Measurements from ENCODE around the gene SHC4.
"Not testable (repeated sequence)": the region's sequence is repeated elsewhere in the genome, so short reads cannot be mapped to it uniquely, and the experiment has no call there.

Gene SHC4

DNA sequence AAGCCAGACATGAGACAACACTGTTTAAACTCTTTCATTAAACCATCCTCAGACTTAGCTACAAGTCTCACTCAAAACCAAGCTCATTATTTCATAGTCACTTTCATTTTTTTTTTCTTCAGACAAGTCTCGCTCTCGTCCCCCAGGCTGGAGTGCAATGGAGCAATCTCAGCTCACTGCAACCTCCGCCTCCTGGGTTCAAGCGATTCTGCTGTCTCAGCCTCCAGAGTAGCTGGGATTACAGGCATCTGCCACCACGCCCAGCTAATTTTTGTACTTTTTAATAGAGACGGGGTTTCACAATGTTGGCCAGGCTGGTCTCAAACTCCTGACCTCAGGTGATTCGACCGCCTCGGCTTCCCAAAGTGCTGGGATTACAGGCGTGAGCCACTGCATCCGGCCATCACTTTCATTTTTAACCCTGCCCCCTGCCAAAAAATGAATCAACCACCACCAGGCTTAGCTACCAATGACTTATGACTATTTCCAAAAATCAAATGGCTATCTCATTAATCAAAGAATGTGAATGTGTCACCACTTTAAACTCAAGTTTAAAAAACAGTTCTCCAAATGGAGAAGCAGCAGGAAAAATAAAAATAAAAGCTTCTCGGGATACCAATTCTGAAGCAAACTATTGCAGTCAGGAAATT is 173.1 kb downstream of the SHC4 start:
- not testable (repeated sequence) for DNase-seq

DNA sequence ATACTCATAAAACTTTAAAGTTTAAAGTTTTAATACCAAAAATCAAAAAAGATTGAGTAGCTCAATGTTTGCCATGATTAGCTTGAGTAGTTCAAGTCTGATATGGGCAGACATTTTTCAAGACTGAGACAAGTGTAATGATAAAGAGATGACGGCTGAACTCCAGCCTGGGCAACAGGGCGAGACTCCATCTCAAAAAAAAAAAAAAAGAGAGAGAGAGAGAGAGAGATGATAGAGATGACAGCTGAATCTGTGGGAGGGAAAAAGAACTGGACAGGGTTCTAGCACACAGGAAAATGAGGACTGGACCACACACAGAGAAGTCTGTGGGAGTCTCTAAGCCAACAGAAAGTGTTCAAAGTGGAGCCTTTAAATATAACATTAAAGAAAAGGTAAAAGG is 178.0 kb downstream of the SHC4 start:
- no peak for DNase-seq

DNA sequence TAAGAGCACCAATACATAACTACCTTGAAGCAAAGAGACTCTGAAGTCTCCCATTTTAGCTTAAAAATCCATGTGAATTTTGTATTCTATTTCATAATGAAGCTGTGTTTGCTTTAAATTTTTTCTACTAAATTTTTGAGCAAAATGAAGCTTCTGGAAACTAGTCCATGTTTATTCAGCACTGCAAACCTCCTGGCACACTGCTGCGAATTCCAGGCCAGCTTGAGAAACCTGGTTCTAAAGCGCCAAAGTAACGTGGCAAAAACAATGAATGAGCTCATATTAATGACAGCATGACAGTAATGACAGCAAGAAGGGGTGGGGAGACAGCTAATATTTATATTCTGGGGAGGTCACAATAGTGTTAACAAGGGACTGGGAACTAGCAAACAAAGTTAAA is 178.5 kb downstream of the SHC4 start:
- no peak for DNase-seq

DNA sequence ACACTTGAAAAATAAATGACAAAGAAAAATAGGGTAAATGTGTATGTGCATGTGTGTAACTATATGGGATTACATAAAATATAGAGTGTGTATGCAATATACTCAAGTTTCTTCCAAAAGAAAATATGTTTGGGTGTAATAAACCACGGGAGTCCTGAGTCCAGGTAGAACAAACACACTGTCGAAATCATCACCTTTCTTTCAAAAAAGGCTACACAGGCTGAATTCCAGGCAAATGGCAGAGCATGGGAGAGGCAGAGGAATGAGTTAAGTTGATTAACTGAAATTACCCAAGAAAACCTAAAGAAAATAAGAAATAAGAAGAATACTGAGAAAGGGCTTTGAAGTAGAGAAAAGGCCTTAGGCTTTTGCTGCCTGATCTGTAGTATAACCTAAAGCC is 179.0 kb downstream of the SHC4 start:
- DNase-seq, result no peak

DNA sequence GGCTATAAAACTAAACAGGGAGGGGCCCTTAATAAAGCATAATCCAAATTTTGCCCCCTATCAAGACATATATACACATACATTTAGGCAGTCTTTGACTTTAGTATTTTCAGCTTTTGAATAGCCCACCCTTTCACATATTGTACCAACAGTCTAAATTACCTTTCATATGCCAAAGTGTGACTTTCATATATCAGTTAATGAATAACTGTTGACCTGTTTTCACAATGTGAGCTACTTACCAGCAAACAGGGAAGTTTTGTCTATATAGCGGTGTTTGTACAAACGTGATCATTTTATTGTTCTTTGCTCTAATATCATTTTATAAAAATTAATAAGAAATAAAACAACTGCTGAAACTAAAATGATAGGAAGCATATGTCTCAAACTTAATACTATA is 180.8 kb downstream of the SHC4 start:
- no peak for DNase-seq

DNA sequence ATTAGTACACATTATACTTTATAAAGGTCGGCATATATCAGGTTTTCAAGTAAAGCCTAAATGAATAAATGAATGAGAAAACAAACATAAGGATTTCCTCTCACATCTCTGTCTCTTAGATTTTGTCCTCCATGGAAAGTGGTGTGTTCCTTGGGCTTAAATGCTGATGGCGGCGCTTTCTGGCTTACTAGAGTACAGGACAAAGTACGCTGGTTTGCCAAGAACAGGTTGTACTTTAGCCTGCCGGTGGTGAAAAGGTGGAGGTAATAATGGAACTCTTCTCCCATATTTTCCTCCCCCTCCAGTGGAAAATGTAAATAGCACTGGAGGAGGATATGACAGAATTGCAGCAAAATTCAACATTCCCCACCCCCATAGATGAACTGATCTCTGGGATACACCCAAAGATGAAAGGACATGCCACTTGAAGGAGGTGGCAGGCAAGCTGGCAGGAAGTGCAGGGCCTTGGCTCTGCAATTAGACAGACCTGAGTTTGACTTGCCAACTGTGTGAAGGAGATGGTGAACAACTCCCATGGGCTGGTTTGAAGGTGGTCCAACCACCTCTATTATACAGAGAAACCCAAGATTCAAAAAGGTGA is 182.1 kb downstream of the SHC4 start:
- no peak for DNase-seq

DNA sequence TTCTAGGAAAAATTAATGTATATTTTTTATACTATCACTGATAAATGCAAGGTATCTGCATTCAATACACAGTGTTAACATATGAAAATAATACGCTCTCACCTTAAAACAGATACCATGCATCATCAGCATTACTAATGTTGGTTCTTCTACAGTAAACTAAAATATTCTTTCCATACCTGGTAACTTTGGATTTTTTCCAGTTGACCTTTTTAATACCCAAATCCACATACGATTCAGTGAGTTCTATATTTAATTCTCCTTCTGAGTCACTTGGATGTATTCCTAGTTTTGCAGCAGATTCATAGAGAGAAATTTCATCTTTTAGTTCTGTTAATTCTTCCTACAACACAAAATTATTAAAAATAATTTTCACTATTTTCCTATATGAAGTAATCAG is 182.7 kb downstream of the SHC4 start:
- DNase-seq, result no peak

DNA sequence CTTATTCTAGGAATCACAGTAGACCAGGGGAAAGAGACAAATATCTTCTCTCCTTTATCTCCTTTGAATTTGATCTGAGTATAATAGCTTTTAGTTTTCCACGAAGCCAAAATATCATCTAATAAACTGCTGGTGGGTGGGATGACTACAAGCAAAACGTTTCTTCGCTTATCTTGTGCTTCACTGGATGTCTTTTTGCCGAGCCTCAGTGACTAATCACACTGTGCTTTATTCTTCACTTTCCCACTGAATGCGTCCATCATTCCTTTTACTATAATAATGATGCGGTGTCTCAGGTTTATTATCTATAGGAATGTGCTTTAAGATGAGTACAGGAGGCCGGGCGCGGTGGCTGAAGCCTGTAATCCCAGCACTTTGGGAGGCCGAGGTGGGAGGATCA is 185.4 kb downstream of the SHC4 start:
- DNase-seq, result no peak

DNA sequence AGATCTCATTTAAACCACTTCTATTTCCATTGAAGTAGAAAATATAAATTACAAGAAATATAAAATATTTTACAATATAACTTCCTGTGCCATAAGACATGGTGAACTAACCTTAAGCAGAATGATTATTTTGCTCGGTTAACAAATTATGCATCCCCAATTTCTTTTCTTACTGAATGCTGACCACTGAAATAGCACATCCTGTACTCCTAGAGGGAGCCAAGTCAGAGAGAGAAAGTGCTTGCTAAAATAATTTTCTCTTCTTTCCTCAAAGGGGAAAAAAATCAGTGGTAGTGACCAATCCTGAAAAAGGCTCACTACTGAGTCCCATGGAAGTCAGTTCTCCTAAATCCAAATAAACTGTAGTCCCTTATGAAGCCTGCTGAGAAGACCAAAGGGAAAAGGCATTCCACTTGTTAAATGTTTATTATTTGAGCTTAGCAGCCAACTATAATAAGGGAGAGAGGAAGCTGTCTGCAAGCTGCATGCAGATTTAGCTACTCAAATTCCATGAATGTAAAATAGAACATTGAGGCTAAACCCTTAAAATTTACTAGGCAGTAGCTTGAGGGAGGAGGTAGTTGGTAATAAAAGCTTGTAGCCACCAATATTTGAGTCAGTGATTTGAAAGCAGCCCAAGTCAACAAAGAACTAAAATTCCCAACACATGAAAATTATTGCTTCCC is 185.9 kb downstream of the SHC4 start:
- DNase-seq, result no peak

DNA sequence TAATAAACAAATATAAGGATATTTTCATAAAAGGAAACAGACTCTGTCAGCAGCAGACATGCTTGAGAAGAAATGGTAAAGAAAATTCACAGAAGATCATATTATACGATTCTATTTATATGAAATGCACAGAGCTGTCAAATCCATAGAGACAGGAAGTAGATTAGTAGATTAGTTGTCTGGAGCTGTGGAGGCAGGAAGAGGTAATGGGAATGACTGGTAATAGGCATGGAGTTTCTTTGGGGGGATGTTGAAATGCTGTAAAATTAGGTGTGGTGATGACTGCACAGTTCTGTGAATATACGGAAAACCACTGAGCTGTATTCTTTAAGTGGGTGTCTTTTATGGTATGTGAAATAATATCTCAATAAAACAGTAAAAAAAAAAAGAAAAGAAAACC is 188.2 kb downstream of the SHC4 start:
- no peak for DNase-seq

DNA sequence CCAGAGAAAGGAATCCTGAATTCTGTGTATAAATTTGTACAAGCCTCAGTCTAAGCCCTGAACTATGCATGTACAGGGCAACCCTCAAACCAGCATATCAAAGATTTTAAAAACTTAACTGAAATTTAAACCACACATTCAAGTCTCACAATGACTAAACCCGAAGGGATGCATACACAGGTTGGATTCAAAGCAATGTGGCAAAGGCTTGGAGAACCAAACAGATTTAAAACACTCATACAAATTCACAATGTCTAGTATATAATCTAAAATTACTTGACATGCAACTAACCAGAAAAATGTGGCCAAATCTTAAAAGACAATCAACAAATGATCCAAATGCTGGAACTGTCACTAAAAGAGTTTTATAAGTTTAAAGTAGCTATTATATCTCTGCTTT is 189.2 kb downstream of the SHC4 start:
- DNase-seq, result no peak

All from NCI-H1417 treated with DMSO at 0.1 percent for 48 hours (cell line).